Ureter (tissue), 1 donor: ENCODE measurements around the gene BTRC. TPM values are rescaled to one million over a fixed set of nuclear protein-coding genes. Genes with fewer than 3 reads are reported as not detected.
"Not testable (repeated sequence)": the region's sequence is repeated elsewhere in the genome, so short reads cannot be mapped to it uniquely, and the experiment has no call there.

Source experiments
- DNase-seq: peaks from one replicate; pipeline ENCODE4 v3.0.0-alpha.2; 2020; ENCODE audit warnings: low spot score
- total RNA-seq: library from RNA; stranded (reverse); gene quantifications from one replicate; pipeline ENCODE4 v1.2.4, GENCODE V29; 2023
- donor health status: DM: yes; HTN: yes; CAD: no.

Gene BTRC
- total RNA-seq, 1 donor from 2014 or later = 30.9 TPM

GRCh38 chr10:101346177-101346576, 7.8 kb upstream of the BTRC start:
- DNase-seq = no peak

GRCh38 chr10:101351017-101351416, 2.9 kb upstream of the BTRC start:
- no peak for DNase-seq

GRCh38 chr10:101351477-101351876, 2.5 kb upstream of the BTRC start:
- no peak for DNase-seq

GRCh38 chr10:101352857-101353256, 1.1 kb upstream of the BTRC start:
- not testable (repeated sequence) for DNase-seq

GRCh38 chr10:101354328-101355071, 535 bp downstream of the BTRC start:
- DNase-seq = peak; percentile 64

- no peak for DNase-seq
Observed at GRCh38 chr10:101355072-101355706, 1.2 kb downstream of the BTRC start.

GRCh38 chr10:101356132-101356531, 2.2 kb downstream of the BTRC start:
- no peak for DNase-seq

GRCh38 chr10:101357958-101358357, 4.0 kb downstream of the BTRC start:
- no peak for DNase-seq

GRCh38 chr10:101358706-101359300, 4.8 kb downstream of the BTRC start:
- no peak for DNase-seq

- not testable (repeated sequence) for DNase-seq
Observed at GRCh38 chr10:101360090-101360489, 6.1 kb downstream of the BTRC start.

- not testable (repeated sequence) for DNase-seq
Observed at GRCh38 chr10:101360841-101361240, 6.9 kb downstream of the BTRC start.

- no peak for DNase-seq
Observed at GRCh38 chr10:101363850-101364400, 10.0 kb downstream of the BTRC start.

GRCh38 chr10:101364721-101365120, 10.8 kb downstream of the BTRC start:
- no peak for DNase-seq

- DNase-seq = no peak
Observed at GRCh38 chr10:101367569-101368453, 13.8 kb downstream of the BTRC start.

GRCh38 chr10:101373063-101373462, 19.1 kb downstream of the BTRC start:
- DNase-seq = no peak

GRCh38 chr10:101373993-101374392, 20.0 kb downstream of the BTRC start:
- not testable (repeated sequence) for DNase-seq

- no peak for DNase-seq
Observed at GRCh38 chr10:101375076-101375475, 21.1 kb downstream of the BTRC start.

- DNase-seq = no peak
Observed at GRCh38 chr10:101379663-101380352, 25.8 kb downstream of the BTRC start.

- DNase-seq = no peak
Observed at GRCh38 chr10:101380353-101381017, 26.5 kb downstream of the BTRC start.

- DNase-seq = no peak
Observed at GRCh38 chr10:101385866-101386658, 32.1 kb downstream of the BTRC start.
